Fibroblast of pulmonary artery (primary cell): ENCODE data around the gene CLC.

Experiments used
- DNase-seq: peaks from one replicate; pipeline ENCODE4 v3.0.0-alpha.2; 2010; ENCODE audit warnings: low read depth
- H3K4me3 ChIP-seq: replicated peaks from 2 replicates; pipeline ENCODE4 v1.5.1; 2011; ENCODE audit warnings: low read depth, mild to moderate bottlenecking, control low read depth, low read length, moderate library complexity
- CTCF ChIP-seq: IDR thresholded peaks from 2 replicates; pipeline ENCODE4 v1.5.1; 2011; ENCODE audit warnings: mild to moderate bottlenecking, control low read depth, low read length, inconsistent platforms; ENCODE audit errors: missing control alignments

The CLC gene

GRCh38 chr19:39681416-39681815 lies 56.4 kb downstream of the CLC start:
- H3K4me3 ChIP-seq, result no peak overlapping the region
- no peak for DNase-seq
- TF ChIP-seq CTCF, result no peak
